GM12875 (cell line): ENCODE results near the gene CNNM3.
A peak's percentile ranks its signal among the peaks of the same experiment; 100 is the strongest.

Experiments
- H3K4me3 ChIP-seq: one replicate; pipeline ENCODE4 v1.5.1; 2011; ENCODE audit warnings: low read depth, low read length, control low read depth
- TF ChIP-seq, protein P1 (sequence below): IDR thresholded peaks from 2 replicates; pipeline ENCODE4 v1.5.1; 2011; ENCODE audit warnings: low read depth, mild to moderate bottlenecking, control low read depth, inconsistent platforms, low read length, moderate library complexity, borderline replicate concordance; ENCODE audit not compliant: insufficient read depth

The CNNM3 gene

DNA sequence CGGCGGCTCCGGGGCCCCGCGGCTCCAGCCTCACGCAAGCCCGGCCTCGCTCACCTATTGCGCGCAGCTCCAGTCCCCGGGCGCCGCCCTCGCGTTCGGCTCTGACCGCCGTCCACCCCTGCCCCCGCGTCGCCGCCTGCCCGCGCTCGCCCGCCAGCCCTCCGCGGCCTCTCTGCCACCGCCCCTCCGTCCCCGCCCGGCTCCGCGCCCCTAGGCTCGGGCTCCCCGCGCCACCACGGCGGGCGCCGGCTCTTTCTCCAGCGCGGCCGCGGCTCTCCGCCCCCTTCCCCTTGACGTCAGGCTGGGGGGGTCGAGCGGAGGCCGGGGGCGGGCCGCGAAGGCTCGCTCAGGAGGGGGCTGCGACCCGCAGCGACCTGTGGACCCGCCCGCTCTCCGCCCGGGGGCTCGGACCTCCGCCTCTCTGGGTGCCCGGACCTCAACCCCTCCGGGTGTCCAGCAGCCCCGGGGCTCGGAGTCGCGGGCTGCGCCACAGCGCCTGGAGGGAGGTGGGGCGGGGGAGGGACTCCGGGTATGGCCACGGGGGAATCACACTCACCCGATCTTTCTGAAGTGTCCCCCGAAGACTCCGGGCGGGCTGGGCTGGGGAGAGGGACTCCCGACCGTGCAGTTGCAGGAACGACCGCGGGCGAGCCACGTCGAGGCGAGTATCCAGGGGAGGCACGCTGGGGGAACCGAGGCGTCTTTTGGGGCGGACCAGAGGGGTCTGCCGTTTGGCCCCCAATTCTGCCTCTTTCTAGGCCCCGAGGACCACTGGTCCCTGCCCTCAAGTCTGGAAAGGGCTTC is 54.0 kb downstream of the CNNM3 start, which contains the start of gene SEMA4C:
SEMA4C (minus strand) TSS at position 259 of the 804 bp plus-strand sequence. CDS start 2,194 bp downstream, outside the sequence.
- H3K4me3 ChIP-seq, result peak within 1 kb of the TSS; percentile 84
- TF ChIP-seq, protein P1, sequence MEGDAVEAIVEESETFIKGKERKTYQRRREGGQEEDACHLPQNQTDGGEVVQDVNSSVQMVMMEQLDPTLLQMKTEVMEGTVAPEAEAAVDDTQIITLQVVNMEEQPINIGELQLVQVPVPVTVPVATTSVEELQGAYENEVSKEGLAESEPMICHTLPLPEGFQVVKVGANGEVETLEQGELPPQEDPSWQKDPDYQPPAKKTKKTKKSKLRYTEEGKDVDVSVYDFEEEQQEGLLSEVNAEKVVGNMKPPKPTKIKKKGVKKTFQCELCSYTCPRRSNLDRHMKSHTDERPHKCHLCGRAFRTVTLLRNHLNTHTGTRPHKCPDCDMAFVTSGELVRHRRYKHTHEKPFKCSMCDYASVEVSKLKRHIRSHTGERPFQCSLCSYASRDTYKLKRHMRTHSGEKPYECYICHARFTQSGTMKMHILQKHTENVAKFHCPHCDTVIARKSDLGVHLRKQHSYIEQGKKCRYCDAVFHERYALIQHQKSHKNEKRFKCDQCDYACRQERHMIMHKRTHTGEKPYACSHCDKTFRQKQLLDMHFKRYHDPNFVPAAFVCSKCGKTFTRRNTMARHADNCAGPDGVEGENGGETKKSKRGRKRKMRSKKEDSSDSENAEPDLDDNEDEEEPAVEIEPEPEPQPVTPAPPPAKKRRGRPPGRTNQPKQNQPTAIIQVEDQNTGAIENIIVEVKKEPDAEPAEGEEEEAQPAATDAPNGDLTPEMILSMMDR, result no peak

DNA sequence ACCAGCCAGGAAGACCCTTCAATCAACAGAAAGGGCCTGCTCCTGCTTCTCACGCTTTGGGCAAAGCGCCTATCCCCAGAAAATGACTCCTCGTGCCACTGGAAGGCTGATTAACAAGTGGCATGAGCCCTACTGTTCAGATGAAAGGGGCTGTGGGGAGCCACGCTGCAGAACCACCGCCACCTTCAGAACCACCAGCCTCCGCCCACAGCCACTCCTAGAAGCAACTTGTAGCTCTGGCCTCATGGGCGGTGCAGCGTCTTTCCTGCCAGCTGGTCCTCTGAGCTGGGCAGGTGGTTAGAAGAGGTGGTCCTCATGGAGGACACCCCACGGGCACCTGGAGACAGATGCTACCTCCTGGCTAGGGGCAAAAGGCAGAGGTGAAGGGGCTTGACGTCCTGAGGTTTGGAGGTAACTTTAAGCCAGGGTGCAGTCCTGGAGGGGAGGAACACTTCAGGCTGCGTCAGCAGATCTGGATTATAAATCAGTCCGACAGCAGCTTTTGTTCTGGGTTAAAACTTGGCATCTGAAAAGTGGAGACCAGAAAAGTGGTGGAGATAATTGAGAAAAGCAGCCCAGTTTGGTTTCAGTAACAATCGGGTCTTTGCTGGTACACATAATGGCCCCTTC is 54.7 kb downstream of the CNNM3 start:
- H3K4me3 ChIP-seq, result peak overlapping the region; percentile 84

DNA sequence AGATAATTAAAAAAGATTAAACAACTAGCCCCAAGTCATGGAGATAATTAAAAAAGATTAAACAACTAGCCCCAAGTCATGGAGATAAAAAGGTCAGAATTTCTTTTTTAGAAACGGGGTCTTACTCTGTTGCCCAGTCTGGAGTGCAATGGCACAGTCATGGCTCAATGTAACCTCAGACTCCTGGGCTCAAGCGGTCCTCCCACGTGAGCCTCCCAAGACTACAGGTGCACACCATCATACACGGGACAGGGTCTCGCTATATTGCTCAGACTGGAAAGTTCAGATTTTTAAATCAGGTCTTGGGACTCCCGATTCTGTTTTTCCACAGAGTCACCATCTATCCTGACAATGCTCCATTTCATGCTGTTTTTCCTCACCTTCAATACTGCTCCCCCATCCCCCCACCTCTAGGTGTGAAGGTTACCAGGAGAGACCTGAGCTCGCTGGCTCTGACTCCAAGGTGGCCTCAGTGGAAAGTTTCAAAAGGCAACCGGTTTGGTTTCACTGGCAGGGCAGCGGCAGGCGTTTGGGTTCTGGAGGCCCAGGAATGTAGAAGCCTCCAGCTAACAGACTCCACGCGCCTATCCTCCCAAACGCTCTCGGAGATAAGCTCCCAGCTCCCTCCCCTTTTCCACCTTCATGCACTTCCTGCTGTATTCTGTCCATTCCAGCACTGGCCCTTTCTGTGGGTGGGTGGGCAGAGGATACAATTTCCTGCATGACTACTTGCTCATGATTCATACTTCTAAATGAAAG is 56.7 kb downstream of the CNNM3 start:
- TF ChIP-seq, protein P1, result no peak

More for the DNA sequence above, 54.7 kb downstream of the CNNM3 start:
- TF ChIP-seq, protein P1, result no peak

DNA sequence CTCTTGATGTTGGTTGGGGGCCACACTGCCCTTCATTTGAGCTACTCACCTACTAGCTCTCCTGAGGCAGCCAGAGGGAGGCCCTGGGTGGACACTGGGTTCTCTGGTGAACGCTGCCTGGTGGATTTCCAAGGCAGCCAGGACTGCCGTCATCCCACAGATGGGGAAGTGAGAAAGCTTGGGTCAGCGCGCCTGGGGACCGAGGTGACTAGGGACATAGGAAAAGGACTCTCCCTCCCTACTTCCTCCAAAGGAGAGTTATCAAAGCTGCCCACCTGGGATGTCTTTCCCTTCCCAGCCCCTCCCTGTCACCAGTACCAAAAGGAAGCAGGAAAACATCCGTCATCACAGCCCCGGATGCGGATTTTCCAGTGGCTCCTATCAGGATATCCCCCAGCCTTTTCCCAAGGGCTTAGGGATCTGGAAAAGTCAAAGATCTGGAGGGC is 57.6 kb downstream of the CNNM3 start:
- no peak overlapping the region for H3K4me3 ChIP-seq
- TF ChIP-seq, protein P1, result no peak

More for the DNA sequence above, 56.7 kb downstream of the CNNM3 start:
- H3K4me3 ChIP-seq, result no peak overlapping the region

DNA sequence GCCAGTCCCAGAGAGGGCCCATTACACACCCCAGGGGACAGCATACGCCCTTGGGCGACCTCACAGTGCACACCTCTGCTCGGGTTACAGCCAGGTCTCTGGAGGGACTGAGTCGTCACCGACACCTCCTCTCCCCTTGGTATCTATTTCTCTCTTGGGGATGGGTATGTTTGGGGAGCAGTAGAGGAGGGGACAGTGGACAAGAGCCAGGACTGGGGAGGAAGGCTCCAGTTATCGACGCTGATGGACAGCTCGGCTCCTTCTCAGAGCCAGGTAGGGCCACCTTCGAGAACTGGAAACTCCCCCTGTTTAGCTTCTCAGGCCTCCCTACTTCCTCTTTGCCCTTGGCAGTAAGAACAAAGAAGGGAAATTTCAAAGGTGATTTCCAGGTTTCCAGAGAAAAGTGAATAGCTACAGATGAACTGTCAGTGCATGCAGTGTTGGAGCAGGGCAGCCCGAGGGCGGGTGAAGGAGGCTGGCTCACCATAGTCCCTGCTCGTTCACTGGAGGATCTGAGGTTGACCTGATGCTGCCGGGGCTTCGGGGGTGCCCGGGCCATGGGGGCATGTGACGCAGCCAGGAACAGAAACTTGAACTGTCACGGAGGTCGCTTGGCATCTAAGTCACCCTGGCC is 58.2 kb downstream of the CNNM3 start:
- TF ChIP-seq, protein P1, result no peak
- H3K4me3 ChIP-seq, result no peak overlapping the region

DNA sequence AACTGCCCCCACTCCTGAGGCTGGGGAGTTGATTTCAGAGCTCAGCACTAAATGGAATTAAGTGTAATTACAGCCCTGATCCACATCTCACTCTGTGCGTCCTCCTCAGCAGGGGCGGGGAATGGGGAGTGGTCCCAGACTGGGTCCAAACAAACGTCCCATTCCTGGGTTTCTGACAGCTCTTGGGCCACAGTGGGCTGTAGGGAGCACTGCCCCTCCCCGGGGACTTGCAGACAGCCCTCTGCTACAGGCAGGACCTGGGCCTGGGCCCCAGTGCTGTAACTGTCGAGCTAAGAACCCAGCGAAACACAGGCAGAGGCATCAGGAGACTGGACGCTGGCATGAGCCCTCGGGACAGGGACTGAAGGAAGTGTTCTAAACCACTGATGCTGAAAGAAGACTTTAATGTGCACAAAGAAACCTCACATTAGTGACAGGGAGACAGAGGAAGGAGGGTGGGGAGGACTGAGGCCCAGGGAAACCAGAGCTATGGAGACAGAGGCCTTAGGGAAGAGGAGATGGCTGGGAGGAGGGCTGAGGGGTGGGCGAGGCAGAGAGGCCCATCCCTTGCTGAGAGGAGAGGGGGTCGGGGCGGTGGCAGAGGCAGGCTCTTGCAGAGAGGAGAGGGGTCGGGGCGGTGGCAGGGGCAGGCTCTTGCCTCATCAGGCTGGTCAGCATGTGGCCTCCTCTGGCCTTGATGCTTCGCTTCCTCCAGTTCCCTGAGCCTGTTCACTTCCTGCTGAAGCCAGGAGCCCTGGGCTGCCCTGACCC is 59.6 kb downstream of the CNNM3 start:
- no peak overlapping the region for H3K4me3 ChIP-seq
- TF ChIP-seq, protein P1, result no peak
